B cell (primary cell): ENCODE data around the gene FBLN2. TPM values are rescaled to one million over a fixed set of nuclear protein-coding genes. Genes with fewer than 3 reads are reported as not detected.

ENCODE experiments used
- ATAC-seq: fragments of 200-7000 bp; cut with Tn5 transposase; one replicate; pipeline ENCODE4 v1.10.0; 2021; ENCODE audit warnings: low read depth, mild to moderate bottlenecking, moderate number of reproducible peaks, moderate library complexity
- CTCF ChIA-PET: fragments of 350-600 bp; sonication (Branson Sonifier 250); formaldehyde crosslinking; loops from one replicate; lab custom pipeline; 2021; ENCODE audit warnings: antibody characterized with exemption, inconsistent platforms; lab: Charles Lee
- POLR2A ChIA-PET: fragments of 350-600 bp; sonication (Branson Sonifier 250); formaldehyde crosslinking; loops from one replicate; lab custom pipeline; 2021; ENCODE audit warnings: antibody characterized with exemption; lab: Charles Lee
- DNase-seq: peaks from one replicate; pipeline ENCODE4 v3.0.0; 2013
- H2AFZ ChIP-seq: 2 replicates; pipeline ENCODE4 v1.6.1; 2012; ENCODE audit warnings: mild to moderate bottlenecking, low read depth, low read length; ENCODE audit not compliant: insufficient read depth, poor library complexity, severe bottlenecking
- H3K27ac ChIP-seq, 2 donors: 1 replicate in 1 of 2; 2 replicates in 1 of 2; pipeline ENCODE4 v1.5.1; 2012 to 2013; ENCODE audit warnings: low read length in 2 of 2, mild to moderate bottlenecking in 2 of 2, moderate library complexity in 1 of 2
- H3K27me3 ChIP-seq, 4 experiments: fragments of 200-600 bp in 1 of 4; sonication (generic) in 1 of 4; replicated peaks in 1 of 4; 1 replicate in 2 of 4; 2 replicates in 2 of 4; pipeline versions ENCODE4 v1.6.1 to v1.7.0; 2013 to 2016; ENCODE audit warnings: low read length in 3 of 4, mild to moderate bottlenecking in 2 of 4, mixed read lengths in 1 of 4, moderate library complexity in 1 of 4; ENCODE audit not compliant: insufficient read depth in 4 of 4, control insufficient read depth in 3 of 4; ENCODE audit errors: control extremely low read depth in 1 of 4
- H3K36me3 ChIP-seq, 2 experiments: replicated peaks in 1 of 2; 1 replicate in 1 of 2; 2 replicates in 1 of 2; pipeline versions ENCODE4 v1.6.1 to v1.7.1; 2013; ENCODE audit warnings: low read length in 1 of 2; ENCODE audit not compliant: insufficient read depth in 2 of 2, control insufficient read depth in 1 of 2; ENCODE audit errors: control extremely low read depth in 1 of 2, extremely low read depth in 1 of 2
- H3K4me1 ChIP-seq, 2 donors: fragments of 200-600 bp in 1 of 2; sonication (generic) in 1 of 2; 1 replicate in 1 of 2; 2 replicates in 1 of 2; pipeline versions ENCODE4 v1.5.1 to v1.6.1; 2013 to 2017; ENCODE audit warnings: low read length in 2 of 2; ENCODE audit not compliant: control insufficient read depth in 2 of 2, insufficient read depth in 2 of 2
- H3K4me2 ChIP-seq: replicated peaks from 2 replicates; pipeline ENCODE3; 2012; ENCODE audit warnings: mild to moderate bottlenecking, low read depth, low read length; ENCODE audit not compliant: poor library complexity, severe bottlenecking
- H3K4me3 ChIP-seq, 5 experiments: fragments of 200-600 bp in 1 of 5; sonication (generic) in 1 of 5; 1 replicate in 3 of 5; 2 replicates in 2 of 5; pipeline versions ENCODE4 v1.5.1 to v1.7.0; 2011 to 2016; ENCODE audit warnings: low read length in 4 of 5, mild to moderate bottlenecking in 4 of 5, low read depth in 2 of 5, control low read depth in 1 of 5, moderate library complexity in 1 of 5; ENCODE audit not compliant: insufficient read depth in 1 of 5; ENCODE audit errors: control extremely low read depth in 1 of 5, extremely low read depth in 1 of 5
- H3K79me2 ChIP-seq: fragments of 200-600 bp; sonication (generic); one replicate; pipeline ENCODE4 v1.6.0; 2016; ENCODE audit warnings: low read length; ENCODE audit not compliant: control insufficient read depth, insufficient read depth
- H3K9ac ChIP-seq: fragments of 200-600 bp; sonication (generic); 2 replicates; pipeline ENCODE4 v1.6.1; 2017; ENCODE audit warnings: mild to moderate bottlenecking, low read length, moderate library complexity
- H3K9me3 ChIP-seq, 3 donors: one replicate each; pipeline versions ENCODE4 v1.6.1 to v1.7.1; 2013; ENCODE audit warnings: low read length in 2 of 3; ENCODE audit not compliant: control insufficient read depth in 2 of 3, insufficient read depth in 1 of 3; ENCODE audit errors: control extremely low read depth in 1 of 3
- H4K20me1 ChIP-seq: 2 replicates; pipeline ENCODE4 v1.6.0; 2012; ENCODE audit warnings: mild to moderate bottlenecking, low read length; ENCODE audit not compliant: insufficient read depth, control insufficient read depth, poor library complexity, severe bottlenecking
- H3K27ac Mint-ChIP-seq: one replicate; pipeline ENCODE4 v1.8.0; 2021; ENCODE audit warnings: mixed read lengths
- H3K27me3 Mint-ChIP-seq: one replicate; pipeline ENCODE4 v1.8.0; 2021; ENCODE audit warnings: mixed read lengths
- H3K4me1 Mint-ChIP-seq: one replicate; pipeline ENCODE4 v1.8.0; 2021; ENCODE audit warnings: mixed read lengths
- H3K4me3 Mint-ChIP-seq: one replicate; pipeline ENCODE4 v1.8.0; 2021; ENCODE audit warnings: mixed read lengths
- H3K9me3 Mint-ChIP-seq: one replicate; pipeline ENCODE4 v1.8.0; 2022; ENCODE audit warnings: mixed read lengths; ENCODE audit not compliant: insufficient read depth
- EZH2 ChIP-seq: IDR thresholded peaks from 2 replicates; pipeline ENCODE4 v1.6.1; 2012; ENCODE audit warnings: borderline replicate concordance, low read depth, mild to moderate bottlenecking, moderate library complexity, low read length; ENCODE audit not compliant: insufficient read depth, poor library complexity, severe bottlenecking
- WGBS: methylation state at CpG from one replicate; pipeline ENCODE4 v1.1.5; 2013; ENCODE audit warnings: missing lambda C conversion rate; ENCODE audit not compliant: insufficient coverage; 5-methylcytosine and 5-hydroxymethylcytosine counted together
- intact Hi-C: fragments of 100-400 bp; cut with micrococcal nuclease; formaldehyde crosslinking; loops from one replicate; pipeline ENCODE4 v1.10.0; 2022
- polyA plus RNA-seq: library from polyadenylated mRNA; depleted of rRNA; stranded (reverse); fragments of >200 nt; gene quantifications from 2 replicates; pipeline ENCODE4 v1.2.3, GENCODE V29; 2012
- total RNA-seq, 2 donors: library from RNA; stranded (reverse); fragments of 120-200 nt in 1 of 2; gene quantifications; 1 replicate in 1 of 2; 2 replicates in 1 of 2; pipeline versions ENCODE4 v1.2.3 to v1.2.4, GENCODE V29; 2013 to 2022
- TF ChIP-seq, protein P1 (sequence below): fragments of 200-600 bp; IDR thresholded peaks from one replicate; pipeline ENCODE4 v1.8.0; 2022; ENCODE audit warnings: antibody characterized with exemption, mild to moderate bottlenecking

Gene FBLN2
- total and polyA plus RNA-seq, 2 donors (not counting 1 experiment from before 2014, with no cell fraction given) = 3.6 to 8.2 TPM

DNA sequence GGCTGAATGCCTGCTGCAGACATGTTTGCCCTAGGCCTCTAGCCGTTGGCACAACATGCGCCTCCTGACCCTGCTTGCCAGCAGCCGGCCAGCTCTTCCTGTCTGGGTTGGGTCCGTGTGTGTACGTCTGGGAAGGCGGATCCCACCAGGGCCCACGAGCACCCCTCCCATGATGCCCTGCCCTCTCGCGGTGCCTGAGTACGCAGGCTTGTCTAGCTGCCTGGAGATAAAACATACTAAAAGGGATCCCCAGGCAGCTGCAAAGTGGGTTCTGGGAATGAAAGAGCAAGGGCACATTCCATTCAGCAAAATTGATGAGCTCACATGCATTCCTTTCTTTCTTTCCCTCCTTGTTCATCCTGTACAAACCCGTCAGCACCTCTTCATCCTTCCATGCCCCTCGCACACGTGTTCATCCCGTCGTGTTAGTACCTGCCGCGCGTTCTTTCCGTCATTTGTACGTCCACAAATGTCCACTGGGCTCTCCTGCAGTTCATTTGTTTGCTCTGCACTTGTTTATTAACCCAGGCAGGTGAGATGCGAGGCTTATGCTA is 74.3 kb downstream of the FBLN2 start:
- Histone ChIP-seq H3K27me3 (peaks cover 0 to 2% (median 0%) of the 10 kb centered on the region in 4 experiments), H3K9me3 (peaks cover 0 to 10% (median 0%) of the 10 kb centered on the region in 3 donors), H4K20me1 (no peaks in the 10 kb centered on the region), H3K9ac (no peak overlapping the region), H3K27ac (no peak overlapping the region), H3K4me1 (no peaks in the 10 kb centered on the region), H3K79me2 (no peaks in the 10 kb centered on the region), H3K4me2 (no peak overlapping the region), H3K36me3 (no peaks in the 10 kb centered on the region), H3K4me3 (no peak overlapping the region), H2AFZ (no peak overlapping the region)
- Mint-ChIP-seq H3K27ac (no peak overlapping the region), H3K9me3 (no peaks in the 10 kb centered on the region), H3K4me3 (no peak overlapping the region), H3K27me3 (no peaks in the 10 kb centered on the region), H3K4me1 (no peaks in the 10 kb centered on the region)
- ATAC-seq = no peak
- 90% methylated on average over 21 of the region's 21 CpGs for WGBS
- intact Hi-C loops = no loop called here
- TF ChIP-seq, protein P1, sequence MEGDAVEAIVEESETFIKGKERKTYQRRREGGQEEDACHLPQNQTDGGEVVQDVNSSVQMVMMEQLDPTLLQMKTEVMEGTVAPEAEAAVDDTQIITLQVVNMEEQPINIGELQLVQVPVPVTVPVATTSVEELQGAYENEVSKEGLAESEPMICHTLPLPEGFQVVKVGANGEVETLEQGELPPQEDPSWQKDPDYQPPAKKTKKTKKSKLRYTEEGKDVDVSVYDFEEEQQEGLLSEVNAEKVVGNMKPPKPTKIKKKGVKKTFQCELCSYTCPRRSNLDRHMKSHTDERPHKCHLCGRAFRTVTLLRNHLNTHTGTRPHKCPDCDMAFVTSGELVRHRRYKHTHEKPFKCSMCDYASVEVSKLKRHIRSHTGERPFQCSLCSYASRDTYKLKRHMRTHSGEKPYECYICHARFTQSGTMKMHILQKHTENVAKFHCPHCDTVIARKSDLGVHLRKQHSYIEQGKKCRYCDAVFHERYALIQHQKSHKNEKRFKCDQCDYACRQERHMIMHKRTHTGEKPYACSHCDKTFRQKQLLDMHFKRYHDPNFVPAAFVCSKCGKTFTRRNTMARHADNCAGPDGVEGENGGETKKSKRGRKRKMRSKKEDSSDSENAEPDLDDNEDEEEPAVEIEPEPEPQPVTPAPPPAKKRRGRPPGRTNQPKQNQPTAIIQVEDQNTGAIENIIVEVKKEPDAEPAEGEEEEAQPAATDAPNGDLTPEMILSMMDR = no peak
- TF ChIP-seq EZH2 = no peak
- CTCF ChIA-PET = no interaction called here
- POLR2A ChIA-PET = no interaction called here
- no peak for DNase-seq

DNA sequence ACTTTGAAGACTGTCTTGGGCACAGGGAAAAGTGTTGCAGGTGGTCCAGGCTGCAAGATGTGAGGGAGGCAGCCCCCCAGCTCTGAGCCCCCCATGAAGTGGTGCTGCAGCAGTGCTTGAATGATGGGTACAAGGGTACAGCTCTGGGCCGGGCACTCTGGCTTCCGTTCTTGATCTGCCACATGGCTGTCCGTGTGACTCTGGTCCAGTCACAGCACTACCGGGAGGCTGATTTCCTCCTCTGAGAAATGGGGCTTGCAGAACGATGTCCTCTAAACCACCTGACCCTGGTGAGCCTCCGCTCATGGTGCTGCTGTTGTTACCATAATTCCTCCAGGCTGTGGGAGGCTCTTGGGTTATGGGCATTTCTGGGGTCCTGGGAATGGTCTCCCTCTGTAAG is 75.1 kb downstream of the FBLN2 start:
- no peak overlapping the region for H3K9ac ChIP-seq
- Mint-ChIP-seq H3K9me3 (no peaks in the 10 kb centered on the region), H3K27ac (no peak overlapping the region), H3K27me3 (no peaks in the 10 kb centered on the region), H3K4me1 (no peaks in the 10 kb centered on the region), H3K4me3 (no peak overlapping the region)
- H3K27me3 ChIP-seq = peaks cover 0 to 2% (median 0%) of the 10 kb centered on the region in 4 experiments
- DNase-seq (no peak), ATAC-seq (no peak)
- WGBS = 96% methylated on average over 4 of the region's 6 CpGs
- peaks cover 0 to 10% (median 0%) of the 10 kb centered on the region in 3 donors for H3K9me3 ChIP-seq
- H3K4me1 ChIP-seq = no peaks in the 10 kb centered on the region
- no peaks in the 10 kb centered on the region for H3K36me3 ChIP-seq
- H3K4me2 ChIP-seq = no peak overlapping the region
- no peaks in the 10 kb centered on the region for H4K20me1 ChIP-seq
- POLR2A ChIA-PET = no interaction called here
- CTCF ChIA-PET = interaction anchor here (1.0 kb wide), 1 partner anchor 124 kb away, joined by 3 read pairs; no protein-coding TSS in a partner anchor
- intact Hi-C loops = no loop called here
- H3K4me3 ChIP-seq = no peak overlapping the region
- no peak overlapping the region for H3K27ac ChIP-seq
- TF ChIP-seq, protein P1 = no peak
- no peak for TF ChIP-seq EZH2
- no peaks in the 10 kb centered on the region for H3K79me2 ChIP-seq
- no peak overlapping the region for H2AFZ ChIP-seq
